Measurements from ENCODE around the gene MYOM1.

The MYOM1 gene

DNA sequence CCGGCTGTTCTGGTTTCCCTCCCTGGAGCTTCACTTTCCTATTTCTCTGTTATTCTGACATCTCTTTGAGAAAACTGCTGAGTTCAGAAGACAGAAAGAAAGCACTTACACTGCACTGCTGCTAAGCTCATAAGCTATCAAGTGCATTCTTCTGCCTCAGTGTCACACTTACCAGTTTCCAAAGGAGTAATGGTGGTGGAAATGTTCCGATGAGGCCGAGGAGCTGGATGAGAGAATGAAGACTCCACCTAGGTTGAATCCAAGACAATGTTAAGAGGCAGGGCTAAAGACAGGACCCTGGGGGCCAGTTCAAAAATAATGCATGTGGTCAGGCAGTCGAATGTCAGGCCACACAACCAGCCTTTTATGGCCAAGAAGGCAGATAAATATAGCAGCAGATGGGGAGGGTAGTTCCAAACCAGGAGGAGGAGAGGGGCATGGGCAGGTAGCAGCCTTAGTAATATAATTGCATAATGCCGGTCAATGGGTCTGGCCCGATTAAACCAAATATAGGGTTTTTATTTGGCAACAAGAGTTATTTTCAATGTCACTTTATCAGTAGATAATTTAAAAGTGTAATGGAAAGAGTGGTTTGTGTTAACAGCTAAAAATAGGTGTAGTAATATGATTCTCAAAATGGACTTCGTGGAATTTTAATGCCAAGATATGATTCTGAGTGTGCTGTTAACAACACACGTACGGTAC, at the start of gene MYOM1:
MYOM1 (minus strand) TSS at position 338 of the 705 bp plus-strand sequence. CDS start 4,745 bp downstream, outside the sequence.
- no peak for DNase-seq

DNA sequence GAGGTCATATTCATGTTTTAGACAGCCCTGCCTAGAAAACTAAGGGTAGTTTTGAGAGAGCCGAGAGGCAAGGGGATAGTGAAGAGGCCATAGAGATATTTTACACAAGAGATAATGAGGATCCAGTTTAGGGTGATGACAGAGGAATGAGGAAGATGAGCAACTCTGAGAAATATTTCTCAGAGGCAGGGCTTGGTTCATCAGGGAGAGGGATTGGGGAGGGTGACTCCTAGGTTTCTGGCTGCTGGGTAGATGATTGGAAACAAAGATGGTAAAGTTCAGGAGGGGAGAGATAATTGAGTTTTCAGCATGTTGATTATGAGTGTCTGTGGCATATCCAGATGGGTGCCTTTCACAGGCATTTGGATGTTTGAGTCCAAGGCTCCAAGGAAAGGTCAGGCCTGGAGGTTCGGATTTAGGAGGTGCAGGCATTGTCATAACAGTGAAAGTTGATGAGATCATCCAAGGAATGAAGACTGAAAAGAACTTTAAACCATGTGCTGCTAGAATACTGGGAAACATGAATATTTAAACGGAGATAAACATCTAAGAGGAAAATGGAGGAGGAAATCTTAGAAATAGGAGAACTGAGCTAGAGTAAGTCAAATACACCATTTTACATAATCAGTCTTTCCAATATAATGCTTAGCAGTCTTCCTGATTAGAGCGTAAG, 49.6 kb upstream of the MYOM1 start:
- no peak for DNase-seq

DNA sequence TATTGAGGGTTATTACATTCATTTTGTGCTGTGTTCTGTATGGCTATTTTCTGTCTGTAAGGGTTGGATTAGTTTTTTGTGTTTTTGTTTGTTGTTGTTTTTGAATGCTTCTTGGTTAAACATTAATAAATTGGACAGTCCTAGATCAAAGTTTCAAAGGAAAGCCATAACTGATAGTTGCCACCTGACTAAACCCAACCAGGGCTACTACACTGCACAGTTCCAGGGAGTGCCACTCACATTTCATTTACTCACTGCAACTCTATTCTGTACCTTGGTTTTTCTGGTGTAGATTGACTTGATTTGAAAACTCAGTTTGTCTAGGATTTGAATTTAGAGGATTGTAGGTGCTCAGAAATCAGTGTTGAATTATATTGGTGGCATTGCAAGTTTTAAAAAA, 48.5 kb upstream of the MYOM1 start:
- no peak for DNase-seq

DNA sequence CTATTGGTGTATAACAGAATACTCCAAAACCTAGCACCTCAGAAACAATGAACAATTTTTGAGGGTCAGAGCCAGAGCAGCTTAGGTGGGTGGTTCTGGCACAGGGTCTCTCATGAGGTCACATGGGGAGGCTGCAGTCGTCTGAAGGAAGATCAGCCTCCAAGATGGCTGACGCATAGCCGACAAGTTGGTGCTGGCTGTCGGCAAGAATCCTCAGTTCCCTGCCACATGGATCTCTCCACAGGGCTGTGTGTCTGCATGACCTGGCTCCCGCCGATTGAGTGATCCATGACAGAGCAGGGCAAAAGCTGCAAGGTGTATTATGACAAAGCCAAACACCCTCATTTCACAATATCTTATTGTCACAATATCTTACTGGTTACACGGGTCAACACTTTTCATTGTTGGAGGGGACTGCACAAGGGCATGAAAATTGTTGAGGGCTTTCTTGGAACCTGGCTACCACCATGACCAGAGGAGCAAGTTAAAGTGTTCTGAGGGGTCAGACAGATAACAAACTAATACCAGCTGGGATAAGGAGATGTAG, 46.4 kb upstream of the MYOM1 start:
- DNase-seq = peak in 1 of 2 donors; percentile 5

DNA sequence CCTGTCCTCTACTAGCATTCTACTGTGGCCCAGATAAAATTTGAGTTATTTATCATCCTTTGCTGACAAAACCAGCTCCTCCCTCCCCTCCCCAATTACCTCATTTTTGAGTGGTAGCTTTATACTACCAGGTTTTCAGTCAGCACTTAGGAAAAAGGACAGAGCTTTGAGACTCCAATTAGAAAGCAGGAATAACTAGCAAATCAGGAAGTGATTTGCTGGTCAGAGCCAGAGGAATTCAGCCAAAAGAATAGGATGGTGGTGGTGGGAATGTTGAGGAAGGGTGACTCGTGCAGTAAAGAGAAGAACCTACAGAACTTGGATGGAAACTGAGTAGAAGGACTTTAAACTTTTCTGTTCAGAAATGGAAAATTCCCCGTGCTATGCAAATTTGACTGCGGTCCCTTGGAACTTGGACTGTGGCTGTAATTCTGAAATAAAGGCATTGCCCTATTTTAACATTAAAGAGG, 45.8 kb upstream of the MYOM1 start:
- no peak for DNase-seq

DNA sequence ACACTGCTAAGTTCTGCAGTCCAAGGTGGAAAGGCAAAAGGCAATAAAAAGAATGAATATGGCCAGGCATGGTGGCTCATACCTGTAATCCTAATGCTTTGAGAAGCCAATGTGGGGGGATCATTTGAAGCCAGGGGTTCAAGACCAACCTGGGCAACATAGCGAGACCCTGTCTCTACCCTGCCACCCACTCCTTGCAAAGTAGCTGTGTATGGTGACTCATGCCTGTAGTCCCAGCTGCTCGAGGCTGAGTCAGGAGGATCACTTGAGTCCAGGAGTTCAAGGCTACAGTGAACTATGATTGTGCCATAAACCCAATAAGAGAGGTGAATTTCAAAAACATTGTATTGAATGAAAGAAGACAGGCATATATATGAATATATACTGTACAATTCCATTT, 44.6 kb upstream of the MYOM1 start:
- peak in 1 of 2 donors; percentile 10 for DNase-seq

DNA sequence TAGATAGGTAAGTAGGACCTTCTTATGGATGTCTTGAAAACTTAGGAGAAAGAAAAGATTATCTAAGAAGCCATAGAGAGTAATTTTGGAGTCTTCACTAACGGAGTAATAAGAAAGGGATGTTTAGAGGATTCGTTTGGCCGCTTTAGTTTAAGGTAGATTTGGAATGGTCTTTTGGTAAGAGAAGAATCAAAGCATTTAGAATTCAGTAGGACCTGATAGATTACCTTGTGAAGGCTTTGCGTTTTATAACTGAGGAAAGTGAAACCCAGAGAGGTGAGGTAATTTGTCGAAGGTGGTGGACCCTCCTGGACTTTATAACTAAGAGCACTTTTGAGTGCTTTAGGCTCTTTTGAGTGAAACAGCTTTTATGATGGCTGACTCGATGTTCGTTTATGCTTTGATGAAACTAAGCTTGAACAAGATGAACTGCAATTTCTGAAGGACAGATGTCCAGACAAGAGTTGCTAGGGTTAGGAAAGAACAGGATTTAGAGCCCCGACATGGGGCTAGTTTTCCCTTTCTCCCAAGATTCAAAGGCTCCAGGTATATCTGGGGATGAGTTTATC, 43.4 kb upstream of the MYOM1 start:
- DNase-seq = no peak

DNA sequence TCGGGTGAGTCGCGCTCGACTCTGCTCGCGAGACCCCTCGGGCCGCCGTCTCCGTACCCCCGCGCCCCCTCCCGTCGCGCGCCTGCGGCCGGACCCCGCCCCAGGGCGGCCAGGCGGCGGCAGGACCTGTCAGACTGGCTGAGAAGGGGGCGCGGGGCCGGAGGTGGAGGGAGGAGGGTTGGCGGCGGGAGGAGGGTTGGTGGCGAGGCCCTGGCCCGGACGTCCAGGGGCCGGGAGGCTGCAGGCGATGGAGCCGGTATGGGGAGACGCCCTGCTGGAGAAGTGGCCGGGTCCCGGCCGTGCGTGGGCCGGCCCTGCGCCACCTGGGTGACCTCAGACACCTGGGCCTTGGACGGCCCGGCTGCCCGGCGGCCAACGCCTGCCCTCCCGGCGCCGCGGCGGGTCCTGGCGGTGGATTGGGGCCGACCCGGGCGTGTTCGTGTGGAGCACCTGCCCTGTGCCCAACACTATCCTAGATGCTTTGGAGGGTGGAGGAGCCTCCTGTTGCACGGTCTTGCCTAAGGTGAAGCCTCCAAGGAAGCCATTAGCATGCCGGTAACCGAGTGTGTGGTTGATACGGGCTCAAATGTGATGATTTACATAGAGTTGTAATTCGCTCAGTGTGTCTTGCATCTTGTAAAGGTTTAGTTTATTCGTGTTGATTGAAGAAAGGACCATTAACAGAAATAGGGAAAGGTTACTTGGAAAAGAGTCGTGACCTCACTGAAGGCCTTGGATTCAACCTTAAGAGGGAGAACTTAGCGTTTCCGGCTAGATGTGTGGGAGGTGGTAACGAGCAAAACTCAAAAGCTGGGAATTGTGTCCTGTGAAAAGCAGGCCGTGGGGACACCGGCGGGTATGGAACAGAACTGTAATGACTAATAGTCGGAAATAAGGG, 42.7 kb upstream of the MYOM1 start:
- DNase-seq = peak; percentile 36 to 45

DNA sequence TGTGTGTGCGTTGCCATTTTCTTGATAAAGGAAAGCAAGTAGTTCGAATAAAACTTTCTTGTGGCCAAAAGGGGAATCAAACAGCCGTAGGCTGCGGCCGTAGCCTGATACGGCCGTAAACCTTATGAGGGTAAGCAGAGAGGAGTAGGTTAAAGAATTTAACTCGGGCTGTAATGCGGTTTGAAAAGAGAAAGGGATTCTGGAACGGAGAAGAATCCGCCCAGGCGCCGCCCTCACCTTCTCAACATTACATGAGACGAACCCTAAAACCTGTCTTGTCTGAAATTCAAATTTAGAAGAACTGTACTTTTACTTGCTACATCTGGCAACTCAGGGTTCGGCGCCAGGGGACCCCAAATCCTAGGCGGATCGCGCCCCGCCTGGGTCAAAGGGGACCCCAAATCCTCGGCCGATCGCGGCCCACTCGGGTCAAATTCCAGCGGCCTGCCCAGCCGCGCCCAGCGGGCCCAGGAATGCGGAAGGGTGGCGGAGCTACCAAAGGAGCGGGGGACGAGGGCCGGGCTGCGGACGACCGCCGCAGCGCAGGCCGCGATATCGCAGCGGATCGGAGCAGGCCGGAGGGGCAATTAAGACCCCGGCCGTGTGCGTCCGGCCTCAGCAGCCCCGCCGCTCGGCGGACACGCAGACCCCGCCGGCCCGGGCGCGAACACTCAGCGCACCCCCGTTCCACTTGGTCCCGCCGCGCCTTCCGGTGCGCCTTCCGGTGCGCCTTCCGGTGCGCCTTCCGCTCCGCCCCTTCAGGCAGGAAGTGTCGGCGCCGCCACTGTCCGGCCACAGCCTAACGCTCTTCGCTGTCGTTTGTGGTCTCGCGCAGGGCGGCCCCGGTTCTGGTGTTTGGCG, 41.8 kb upstream of the MYOM1 start, which contains the start of gene MYL12B:
MYL12B (plus strand) TSS at position 761 of the 861 bp plus-strand sequence. CDS start 10,766 bp downstream, outside the sequence.
- peak; percentile 77 to 80 for DNase-seq

DNA sequence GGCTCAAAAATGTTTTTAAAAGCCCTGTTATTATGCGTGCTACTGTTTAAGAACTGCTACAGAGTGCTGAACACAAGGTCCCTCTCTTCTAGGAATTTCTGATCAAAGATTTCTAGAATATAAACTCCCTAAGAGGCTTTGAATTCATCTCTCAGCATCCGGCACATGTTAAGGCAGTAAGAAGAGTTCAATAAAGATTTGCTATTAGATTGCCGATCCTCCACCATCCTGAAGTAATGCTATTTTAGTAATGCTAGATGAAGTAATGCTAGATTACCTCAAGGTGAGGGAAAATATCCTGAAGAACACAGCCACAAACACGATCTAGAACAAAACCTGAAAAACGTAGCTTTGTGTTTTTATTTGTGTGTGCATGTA, 41.2 kb upstream of the MYOM1 start:
- DNase-seq = no peak

DNA sequence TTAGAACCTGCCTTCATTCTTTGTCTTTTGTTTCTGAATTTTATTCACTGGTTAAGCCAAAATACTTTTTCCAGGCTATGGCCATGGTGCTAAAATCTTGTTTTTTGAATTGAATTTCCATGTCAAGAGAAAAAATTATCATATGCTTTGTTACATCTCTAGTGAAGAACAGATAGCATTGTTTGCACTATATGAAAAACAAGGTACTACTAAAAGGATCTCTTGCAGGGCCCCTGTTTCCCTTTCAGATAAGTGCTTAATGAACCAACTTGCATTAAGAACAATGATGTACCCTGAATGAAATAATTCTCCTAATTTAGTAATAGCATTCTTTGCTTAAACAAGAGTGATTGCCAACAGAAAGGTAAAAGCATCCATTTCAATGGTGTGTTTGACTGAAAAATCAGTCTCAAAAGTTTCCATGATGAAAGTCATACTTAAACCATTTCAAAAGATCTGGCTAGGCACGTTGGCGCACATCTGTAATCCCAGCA, 37.9 kb upstream of the MYOM1 start:
- no peak for DNase-seq

DNA sequence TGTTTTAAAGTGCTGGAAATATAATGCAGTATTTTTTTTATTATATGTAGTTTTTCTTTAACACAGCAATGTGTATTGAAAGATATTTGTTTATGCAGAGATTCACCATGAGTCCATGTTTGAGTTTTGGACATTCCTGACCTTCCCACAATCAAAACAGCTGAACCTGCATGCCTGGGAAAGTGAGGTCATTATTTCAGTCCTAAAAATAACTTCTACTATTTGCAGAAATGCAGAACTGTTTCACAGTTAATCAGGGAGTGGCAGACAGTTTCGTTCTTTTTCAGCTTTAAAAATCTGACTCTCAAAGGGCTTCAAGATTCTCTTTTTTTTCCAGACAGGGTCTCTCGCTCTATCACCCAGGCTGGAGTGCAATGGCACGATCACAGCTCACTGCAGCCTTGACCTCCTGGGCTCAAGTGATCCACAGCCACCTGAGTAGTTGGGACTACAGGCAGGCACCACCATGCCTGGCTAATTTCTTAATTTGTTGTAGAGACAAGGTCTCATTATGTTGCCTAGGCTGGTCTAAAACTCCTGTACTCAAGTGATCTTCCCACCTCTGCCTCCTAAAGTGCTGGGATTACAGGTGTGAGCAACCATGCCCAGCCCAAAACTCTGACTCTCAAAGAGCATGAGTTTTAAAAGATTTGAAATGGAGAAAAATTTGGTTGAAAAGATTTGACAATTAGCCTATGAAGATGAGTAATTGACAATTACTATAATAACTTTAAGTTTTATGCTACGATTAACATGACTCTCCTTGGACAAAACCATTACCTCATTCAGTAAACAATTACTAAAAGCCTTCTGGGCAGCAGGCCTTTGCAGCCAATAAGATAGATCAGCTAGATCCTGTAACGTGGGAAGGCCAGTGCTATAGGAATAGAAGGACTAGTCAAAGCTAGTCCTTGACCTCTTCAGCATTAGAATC, 37.2 kb upstream of the MYOM1 start:
- DNase-seq = no peak

DNA sequence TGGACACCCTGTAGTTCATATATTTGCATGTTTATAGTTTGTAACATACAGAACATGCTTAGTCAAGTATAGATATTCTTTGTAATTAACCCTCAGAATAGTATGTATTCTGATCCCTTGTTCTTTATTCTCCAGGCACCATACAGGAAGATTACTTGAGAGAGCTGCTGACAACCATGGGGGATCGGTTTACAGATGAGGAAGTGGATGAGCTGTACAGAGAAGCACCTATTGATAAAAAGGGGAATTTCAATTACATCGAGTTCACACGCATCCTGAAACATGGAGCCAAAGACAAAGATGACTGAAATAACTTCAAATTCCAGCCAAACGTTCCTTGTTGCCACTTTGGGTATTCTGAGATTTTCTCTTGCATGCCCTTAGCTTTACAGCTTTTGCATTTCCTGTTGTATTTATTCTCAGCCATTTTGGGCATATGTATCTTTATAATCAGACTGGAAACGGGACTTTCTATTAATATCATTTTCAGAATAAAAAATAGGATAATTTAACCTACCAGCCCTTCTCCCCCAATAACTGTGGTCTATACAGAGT, 35.9 kb upstream of the MYOM1 start:
- DNase-seq = no peak

DNA sequence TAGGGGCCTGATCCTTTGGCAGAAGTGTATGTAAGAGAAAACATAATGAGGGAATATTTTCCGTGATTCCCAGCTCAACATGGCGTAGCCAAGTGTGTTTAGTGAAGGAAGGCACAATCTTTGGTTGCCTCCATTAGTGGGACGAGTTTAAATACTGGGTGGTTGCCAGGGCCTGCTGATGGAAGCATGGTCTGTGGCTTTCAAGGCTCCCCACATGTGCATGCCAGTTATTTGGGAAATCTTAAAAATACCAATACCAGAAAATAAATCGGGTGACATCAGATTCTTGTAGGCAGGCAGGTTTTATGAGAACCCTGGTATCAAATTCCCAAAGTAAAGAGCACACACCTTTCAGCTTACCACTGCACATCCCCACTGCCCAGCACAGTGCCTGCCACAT, 35.0 kb upstream of the MYOM1 start:
- no peak for DNase-seq

DNA sequence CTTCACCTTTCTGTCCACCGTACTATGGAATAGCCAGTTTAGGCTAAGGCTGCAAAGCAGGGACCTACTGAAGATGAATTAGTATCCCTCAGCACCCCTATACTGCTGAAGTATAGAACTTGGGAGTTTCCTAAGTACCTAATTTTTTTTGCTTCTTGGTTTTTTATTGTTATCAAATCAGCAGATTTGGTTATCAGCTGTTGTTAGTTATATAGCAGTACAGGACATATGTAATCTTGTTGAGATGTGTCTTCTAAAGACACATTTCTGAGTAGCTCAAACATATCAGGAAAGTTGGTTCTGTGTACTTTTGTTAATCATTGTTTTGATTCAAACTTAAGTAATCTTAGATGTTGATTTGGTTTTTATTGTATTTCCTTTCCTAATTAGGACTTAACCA, 33.1 kb upstream of the MYOM1 start:
- DNase-seq = no peak

DNA sequence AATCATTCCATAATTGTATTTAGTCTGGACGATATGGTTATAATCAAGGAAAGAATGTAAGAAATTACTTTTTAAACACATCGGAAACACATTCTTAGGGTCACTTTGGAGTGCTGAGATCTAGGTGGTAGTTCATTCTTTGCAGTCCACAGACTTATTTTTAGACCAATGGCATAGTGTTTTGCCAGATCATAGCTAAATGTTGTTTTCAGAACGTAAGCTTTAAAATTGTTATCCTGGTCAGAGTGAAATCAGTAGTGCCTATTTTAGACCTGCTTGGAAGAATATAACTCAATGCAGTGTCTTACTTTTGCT, 32.2 kb upstream of the MYOM1 start:
- no peak for DNase-seq

DNA sequence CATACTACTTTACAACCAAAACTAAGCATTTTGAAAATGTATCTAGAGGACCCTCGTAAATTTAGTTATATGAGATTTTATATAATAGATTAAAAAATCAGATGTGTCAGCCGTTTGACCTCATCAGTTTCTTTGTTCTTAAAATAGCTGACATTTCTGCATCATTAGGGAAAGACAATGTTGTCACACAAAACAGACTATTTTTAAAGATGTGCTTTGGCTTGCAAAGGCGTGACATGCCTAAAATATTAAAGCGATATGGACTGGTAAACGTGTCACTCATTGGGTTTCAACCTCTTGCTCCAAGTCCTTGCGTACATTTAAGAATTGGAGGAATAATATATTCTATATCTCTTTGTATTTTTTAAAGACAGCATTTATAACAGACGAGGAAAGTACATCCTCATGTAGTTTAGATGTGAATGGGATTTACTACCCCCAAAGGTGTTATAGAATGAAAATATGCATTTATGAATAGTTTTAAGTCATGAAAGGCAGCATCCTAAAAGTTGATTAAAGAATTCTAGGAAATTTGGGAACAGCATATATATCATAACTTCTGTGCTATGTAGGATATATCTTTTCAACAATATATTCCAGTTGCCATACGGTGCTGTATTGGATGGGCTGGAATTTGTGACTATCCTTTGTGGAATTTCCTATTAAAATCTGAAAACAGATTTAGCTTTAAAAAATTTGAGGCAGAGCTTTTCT, 31.6 kb upstream of the MYOM1 start:
- no peak for DNase-seq

DNA sequence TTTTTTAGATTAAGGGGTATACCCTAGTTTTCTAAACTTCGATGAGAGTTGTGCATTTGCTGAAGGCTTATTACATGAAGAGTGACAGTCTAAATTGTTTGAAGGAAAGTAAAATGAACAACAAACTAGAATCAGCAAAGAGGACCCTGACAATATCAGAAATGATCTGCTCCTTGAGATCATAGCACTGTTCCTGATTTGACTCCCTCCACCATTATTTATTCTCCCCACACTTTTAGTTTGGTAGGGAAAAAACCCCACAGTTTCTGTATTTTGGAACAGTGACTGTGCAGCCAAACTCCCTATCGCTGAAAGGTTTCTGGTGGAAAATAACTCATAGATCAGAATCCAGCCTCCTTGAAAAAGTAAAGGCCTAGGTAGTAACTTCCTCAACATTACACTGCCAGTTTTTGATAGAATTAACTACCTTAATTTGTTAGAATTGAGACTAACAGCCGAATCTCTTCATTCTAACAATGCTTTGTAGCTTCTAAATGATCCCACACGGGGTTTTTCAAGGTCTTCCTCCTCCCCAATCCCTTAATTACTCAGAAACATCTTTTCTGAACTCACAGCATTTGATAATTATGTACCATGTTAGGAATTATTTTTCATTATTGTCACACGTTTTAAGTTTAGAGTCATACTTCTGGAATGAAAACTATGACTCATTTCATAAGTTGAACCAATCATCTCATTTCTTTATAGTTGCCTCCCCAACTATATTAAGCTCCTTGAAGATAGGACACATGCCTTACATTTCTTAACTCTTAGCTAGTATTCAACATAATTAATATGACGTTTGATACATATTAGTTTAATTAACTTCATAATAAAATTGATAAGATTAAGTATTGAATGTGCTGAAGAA, 30.7 kb upstream of the MYOM1 start:
- DNase-seq = no peak
